OCI-LY3 (cell line): ENCODE data around the gene SMYD4.

Source experiments
- H2AFZ ChIP-seq: fragments of 200-600, 300-600 bp; shearing (Covaris generic); 2 replicates; pipeline ENCODE4 v1.6.0; 2014; ENCODE audit warnings: antibody characterized with exemption, low read depth, low read length
- H3K27ac ChIP-seq: fragments of 200-600, 300-600 bp; sonication (generic); 2 replicates; pipeline ENCODE4 v1.5.1; 2014; ENCODE audit warnings: mild to moderate bottlenecking, low read length, moderate library complexity, mixed read lengths
- H3K27me3 ChIP-seq: fragments of 200-600, 300-600 bp; sonication (generic); 2 replicates; pipeline ENCODE4 v1.6.1; 2014; ENCODE audit warnings: low read depth, low read length, mixed read lengths
- H3K36me3 ChIP-seq: fragments of 200-600, 300-600 bp; sonication (generic); replicated peaks from 2 replicates; pipeline ENCODE3; 2014; ENCODE audit warnings: low read depth, low read length, mixed read lengths
- H3K4me1 ChIP-seq: fragments of 300-600, 200-600 bp; sonication (generic); 2 replicates; pipeline ENCODE4 v1.6.1; 2014; ENCODE audit warnings: low read length, mixed read lengths
- H3K4me2 ChIP-seq: fragments of 200-600, 300-600 bp; sonication (generic); 2 replicates; pipeline ENCODE4 v1.6.1; 2014; ENCODE audit warnings: low read length, mixed read lengths
- H3K4me3 ChIP-seq: fragments of 300-600, 200-600 bp; sonication (generic); 2 replicates; pipeline ENCODE4 v1.5.1; 2014; ENCODE audit warnings: antibody characterized with exemption, mild to moderate bottlenecking, low read length, moderate library complexity
- H3K79me2 ChIP-seq: fragments of 300-600, 200-600 bp; shearing (Covaris generic); 2 replicates; pipeline ENCODE4 v1.6.1; 2014; ENCODE audit warnings: mild to moderate bottlenecking, low read length, mixed read lengths
- H3K9ac ChIP-seq: fragments of 300-600, 200-600 bp; shearing (Covaris generic); 2 replicates; pipeline ENCODE4 v1.6.0; 2014; ENCODE audit warnings: mild to moderate bottlenecking, low read length, moderate library complexity
- H3K9me3 ChIP-seq: fragments of 200-600, 300-600 bp; shearing (Covaris generic); 2 replicates; pipeline ENCODE4 v1.6.1; 2014; ENCODE audit warnings: low read length, mixed read lengths; ENCODE audit not compliant: insufficient read depth
- H4K20me1 ChIP-seq: fragments of 200-600, 300-600 bp; sonication (generic); 2 replicates; pipeline ENCODE4 v1.6.1; 2016; ENCODE audit warnings: low read length, mixed read lengths; ENCODE audit not compliant: insufficient read depth
- CTCF ChIP-seq: fragments of 200-600, 300-600 bp; sonication (generic); IDR thresholded peaks from 2 replicates; pipeline ENCODE4 v1.5.1; 2014; ENCODE audit warnings: antibody characterized with exemption, low read length, low read depth
- EZH2phosphoT487 ChIP-seq: fragments of 200-600 bp; shearing (Covaris generic); IDR thresholded peaks from 2 replicates; pipeline ENCODE4 v1.6.1; 2018; ENCODE audit warnings: antibody characterized with exemption, mixed run types, low read depth

The SMYD4 gene

GRCh38 chr17:1868090-1868489 lies 38.4 kb upstream of the SMYD4 start:
- no peaks in the 10 kb centered on the region for H3K79me2 ChIP-seq
- no peak overlapping the region for H3K27ac ChIP-seq
- H4K20me1 ChIP-seq, result no peaks in the 10 kb centered on the region
- H3K27me3 ChIP-seq, result no peaks in the 10 kb centered on the region
- H2AFZ ChIP-seq, result no peak overlapping the region
- peaks cover 7% of the 10 kb centered on the region for H3K36me3 ChIP-seq
- no peak overlapping the region for H3K9ac ChIP-seq
- no peak overlapping the region for H3K4me3 ChIP-seq
- no peaks in the 10 kb centered on the region for H3K9me3 ChIP-seq
- TF ChIP-seq EZH2phosphoT487, result no peak
- TF ChIP-seq CTCF, result no peak
- no peaks in the 10 kb centered on the region for H3K4me1 ChIP-seq
- H3K4me2 ChIP-seq, result no peak overlapping the region

- no peak for TF ChIP-seq CTCF
- TF ChIP-seq EZH2phosphoT487, result no peak
- no peak overlapping the region for H3K4me2 ChIP-seq
Observed at GRCh38 chr17:1867307-1867706, 37.6 kb upstream of the SMYD4 start.

GRCh38 chr17:1865252-1866037 lies 35.7 kb upstream of the SMYD4 start:
- Histone ChIP-seq H3K4me3 (no peak overlapping the region), H3K79me2 (no peaks in the 10 kb centered on the region), H3K27me3 (no peaks in the 10 kb centered on the region), H3K9ac (no peak overlapping the region), H4K20me1 (no peaks in the 10 kb centered on the region), H3K4me1 (no peaks in the 10 kb centered on the region), H3K4me2 (no peak overlapping the region), H2AFZ (no peak overlapping the region), H3K36me3 (peaks cover 10% of the 10 kb centered on the region), H3K9me3 (no peaks in the 10 kb centered on the region), H3K27ac (no peak overlapping the region)
- peak; percentile 60 for TF ChIP-seq CTCF
- TF ChIP-seq EZH2phosphoT487, result no peak

More at GRCh38 chr17:1867307-1867706, 37.6 kb upstream of the SMYD4 start:
- H3K9me3 ChIP-seq, result no peaks in the 10 kb centered on the region
- H3K36me3 ChIP-seq, result peaks cover 4% of the 10 kb centered on the region
- H4K20me1 ChIP-seq, result no peaks in the 10 kb centered on the region
- H3K79me2 ChIP-seq, result no peaks in the 10 kb centered on the region
- no peaks in the 10 kb centered on the region for H3K27me3 ChIP-seq
- H3K9ac ChIP-seq, result no peak overlapping the region
- no peaks in the 10 kb centered on the region for H3K4me1 ChIP-seq
- H3K4me3 ChIP-seq, result no peak overlapping the region
- H2AFZ ChIP-seq, result no peak overlapping the region
- no peak overlapping the region for H3K27ac ChIP-seq

GRCh38 chr17:1861391-1862010 lies 31.8 kb upstream of the SMYD4 start:
- no peak for TF ChIP-seq CTCF
- TF ChIP-seq EZH2phosphoT487, result no peak
- no peak overlapping the region for H3K4me2 ChIP-seq
- no peak overlapping the region for H3K9ac ChIP-seq
- no peaks in the 10 kb centered on the region for H3K27me3 ChIP-seq
- no peaks in the 10 kb centered on the region for H3K79me2 ChIP-seq
- H4K20me1 ChIP-seq, result no peaks in the 10 kb centered on the region
- no peak overlapping the region for H3K4me3 ChIP-seq
- no peaks in the 10 kb centered on the region for H3K4me1 ChIP-seq
- H2AFZ ChIP-seq, result no peak overlapping the region
- no peak overlapping the region for H3K27ac ChIP-seq
- H3K36me3 ChIP-seq, result peaks cover 9% of the 10 kb centered on the region
- no peaks in the 10 kb centered on the region for H3K9me3 ChIP-seq
